Left ventricle myocardium inferior (tissue), 1 donor: Measurements from ENCODE around the gene UNC45A. TPM values are rescaled to one million over a fixed set of nuclear protein-coding genes. Genes with fewer than 3 reads are reported as not detected.

ENCODE experiments used
- DNase-seq: peaks from one replicate; pipeline ENCODE4 v3.0.0-alpha.2; 2020
- H3K27ac ChIP-seq: fragments of 200-600 bp; replicated peaks from 2 replicates; pipeline ENCODE4 v1.8.0; 2021
- H3K27me3 ChIP-seq: fragments of 200-600 bp; 2 replicates; pipeline ENCODE4 v1.8.0; 2021; ENCODE audit warnings: low read depth
- H3K36me3 ChIP-seq: fragments of 200-600 bp; 2 replicates; pipeline ENCODE4 v1.8.0; 2021
- H3K4me1 ChIP-seq: fragments of 200-600 bp; 2 replicates; pipeline ENCODE4 v1.8.0; 2021
- H3K4me3 ChIP-seq: fragments of 200-600 bp; 2 replicates; pipeline ENCODE4 v1.8.0; 2021; ENCODE audit warnings: mild to moderate bottlenecking, moderate library complexity
- H3K9me3 ChIP-seq: fragments of 200-600 bp; replicated peaks from 2 replicates; pipeline ENCODE4 v1.8.0; 2021
- intact Hi-C: fragments of 100-400 bp; cut with micrococcal nuclease; formaldehyde crosslinking; loops from one replicate; pipeline ENCODE4 v1.11.0; 2022
- total RNA-seq: library from RNA; stranded (reverse); fragmentation: NEBNext Ultra II Directional; extraction: Animal tissue kit (Norgen Biotek cat#: 25700); gene quantifications from one replicate; pipeline ENCODE4 v1.2.1, GENCODE V29; 2021
- TF ChIP-seq, protein P1 (sequence below): fragments of 200-600 bp; IDR thresholded peaks from 2 replicates; pipeline ENCODE4 v1.8.0; 2021; ENCODE audit warnings: antibody characterized with exemption, mild to moderate bottlenecking, borderline replicate concordance
- donor health status: DM: no; HTN: yes; CAD: no; lungs with severe emphysema.

Gene UNC45A
- total RNA-seq, 1 donor from 2014 or later, result 21.9 TPM

DNA sequence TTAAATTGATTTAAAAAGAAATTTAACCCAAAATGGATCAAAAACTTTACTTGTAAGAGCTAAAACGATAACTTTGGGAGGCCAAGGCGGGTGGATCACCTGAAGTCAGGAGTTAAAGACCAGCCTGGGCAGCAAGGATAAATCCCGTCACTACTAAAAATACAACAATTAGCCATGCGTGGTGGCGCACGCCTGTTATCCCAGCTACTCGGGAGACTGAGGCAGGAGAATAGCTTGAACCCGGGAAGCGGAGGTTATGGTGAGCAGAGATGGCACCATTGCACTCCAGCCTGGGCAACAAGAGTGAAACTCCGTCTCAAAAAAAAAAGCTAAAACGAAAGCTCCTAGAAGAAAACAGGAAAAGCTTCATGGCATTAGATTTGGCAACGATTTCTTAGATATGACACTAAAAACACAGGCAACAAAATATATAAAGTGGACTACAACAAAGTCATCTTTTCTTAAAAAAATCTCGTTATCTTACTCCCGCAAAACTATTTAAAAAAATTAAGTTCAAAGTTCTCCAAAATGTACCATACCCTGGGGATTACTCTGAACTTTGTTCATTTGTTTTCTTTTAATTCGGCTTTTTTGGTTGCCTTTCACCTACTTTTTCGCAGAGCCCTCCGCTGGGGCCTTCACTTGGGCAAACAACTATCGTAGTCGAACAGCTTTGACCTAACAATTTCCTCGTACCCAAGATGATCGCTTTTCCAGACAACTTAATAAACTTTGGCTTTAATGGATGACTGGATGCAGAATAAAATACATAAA lies 5.7 kb upstream of the UNC45A start:
- H3K36me3 ChIP-seq, result no peaks in the 10 kb centered on the region
- TF ChIP-seq, protein P1, sequence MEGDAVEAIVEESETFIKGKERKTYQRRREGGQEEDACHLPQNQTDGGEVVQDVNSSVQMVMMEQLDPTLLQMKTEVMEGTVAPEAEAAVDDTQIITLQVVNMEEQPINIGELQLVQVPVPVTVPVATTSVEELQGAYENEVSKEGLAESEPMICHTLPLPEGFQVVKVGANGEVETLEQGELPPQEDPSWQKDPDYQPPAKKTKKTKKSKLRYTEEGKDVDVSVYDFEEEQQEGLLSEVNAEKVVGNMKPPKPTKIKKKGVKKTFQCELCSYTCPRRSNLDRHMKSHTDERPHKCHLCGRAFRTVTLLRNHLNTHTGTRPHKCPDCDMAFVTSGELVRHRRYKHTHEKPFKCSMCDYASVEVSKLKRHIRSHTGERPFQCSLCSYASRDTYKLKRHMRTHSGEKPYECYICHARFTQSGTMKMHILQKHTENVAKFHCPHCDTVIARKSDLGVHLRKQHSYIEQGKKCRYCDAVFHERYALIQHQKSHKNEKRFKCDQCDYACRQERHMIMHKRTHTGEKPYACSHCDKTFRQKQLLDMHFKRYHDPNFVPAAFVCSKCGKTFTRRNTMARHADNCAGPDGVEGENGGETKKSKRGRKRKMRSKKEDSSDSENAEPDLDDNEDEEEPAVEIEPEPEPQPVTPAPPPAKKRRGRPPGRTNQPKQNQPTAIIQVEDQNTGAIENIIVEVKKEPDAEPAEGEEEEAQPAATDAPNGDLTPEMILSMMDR, result no peak
- H3K9me3 ChIP-seq, result no peaks in the 10 kb centered on the region
- H3K4me1 ChIP-seq, result peaks cover 45% of the 10 kb centered on the region
- intact Hi-C loops, result no loop called here
- DNase-seq, result no peak
- no peaks in the 10 kb centered on the region for H3K27me3 ChIP-seq
- H3K27ac ChIP-seq, result peak overlapping the region; percentile 95
- H3K4me3 ChIP-seq, result peak overlapping the region; percentile 79

DNA sequence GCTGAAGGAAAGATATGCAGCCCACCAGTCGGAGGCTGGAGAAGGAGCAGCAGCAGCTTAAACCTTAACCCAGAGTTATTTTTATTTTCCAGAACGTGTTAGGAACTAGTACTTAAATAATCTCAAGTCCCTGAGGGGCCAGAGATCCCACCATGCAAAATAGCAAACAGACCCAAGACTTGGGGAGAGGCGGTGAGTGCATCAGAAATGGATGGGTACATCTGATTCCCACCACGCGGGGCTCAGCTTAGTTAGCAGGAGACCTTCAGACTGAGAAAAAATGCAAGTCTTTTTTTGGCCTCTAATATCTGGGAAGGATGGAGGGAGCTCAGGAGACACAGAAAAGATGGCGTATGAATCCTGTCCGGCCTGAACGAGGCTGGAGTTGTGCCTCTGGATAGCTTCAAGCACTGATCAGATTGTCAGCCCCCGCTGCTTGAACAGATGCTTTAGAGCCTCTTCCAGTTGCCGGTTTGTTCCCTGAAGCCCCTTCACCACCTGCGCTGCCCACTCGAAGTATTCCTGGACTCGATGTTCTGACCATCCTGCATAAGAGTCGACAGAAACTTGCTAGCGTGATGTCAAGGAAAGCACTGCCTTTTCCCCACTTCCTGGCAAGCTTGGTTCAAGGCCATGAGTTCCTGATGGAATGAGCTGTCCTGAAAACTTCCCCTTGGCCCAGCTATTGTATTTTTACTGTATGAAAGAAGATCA lies 4.1 kb upstream of the UNC45A start:
- Histone ChIP-seq H3K4me1 (peaks cover 60% of the 10 kb centered on the region), H3K27ac (peak overlapping the region; percentile 95), H3K36me3 (no peaks in the 10 kb centered on the region), H3K4me3 (peak overlapping the region; percentile 79), H3K27me3 (no peaks in the 10 kb centered on the region), H3K9me3 (no peaks in the 10 kb centered on the region)
- intact Hi-C loops, result no loop called here
- TF ChIP-seq, protein P1, result no peak
- DNase-seq, result no peak

DNA sequence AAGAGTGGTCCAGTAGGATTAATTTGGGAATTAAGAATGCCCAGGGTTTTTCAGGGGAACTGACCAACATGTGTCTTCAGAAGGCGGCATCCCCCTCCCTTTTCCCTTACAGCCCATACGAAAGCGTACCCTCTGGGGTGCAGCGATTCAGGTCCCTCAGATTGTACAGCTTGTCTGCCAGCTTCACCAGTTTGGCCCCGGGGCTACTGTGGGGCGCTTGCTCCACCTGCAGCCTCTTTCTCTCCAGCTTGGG lies 3.6 kb upstream of the UNC45A start:
- H3K4me1 ChIP-seq, result peaks cover 64% of the 10 kb centered on the region
- no peaks in the 10 kb centered on the region for H3K9me3 ChIP-seq
- no peaks in the 10 kb centered on the region for H3K27me3 ChIP-seq
- intact Hi-C loops, result no loop called here
- DNase-seq, result no peak
- TF ChIP-seq, protein P1, result no peak
- H3K36me3 ChIP-seq, result no peaks in the 10 kb centered on the region
- peak overlapping the region; percentile 79 for H3K4me3 ChIP-seq
- peak overlapping the region; percentile 95 for H3K27ac ChIP-seq

DNA sequence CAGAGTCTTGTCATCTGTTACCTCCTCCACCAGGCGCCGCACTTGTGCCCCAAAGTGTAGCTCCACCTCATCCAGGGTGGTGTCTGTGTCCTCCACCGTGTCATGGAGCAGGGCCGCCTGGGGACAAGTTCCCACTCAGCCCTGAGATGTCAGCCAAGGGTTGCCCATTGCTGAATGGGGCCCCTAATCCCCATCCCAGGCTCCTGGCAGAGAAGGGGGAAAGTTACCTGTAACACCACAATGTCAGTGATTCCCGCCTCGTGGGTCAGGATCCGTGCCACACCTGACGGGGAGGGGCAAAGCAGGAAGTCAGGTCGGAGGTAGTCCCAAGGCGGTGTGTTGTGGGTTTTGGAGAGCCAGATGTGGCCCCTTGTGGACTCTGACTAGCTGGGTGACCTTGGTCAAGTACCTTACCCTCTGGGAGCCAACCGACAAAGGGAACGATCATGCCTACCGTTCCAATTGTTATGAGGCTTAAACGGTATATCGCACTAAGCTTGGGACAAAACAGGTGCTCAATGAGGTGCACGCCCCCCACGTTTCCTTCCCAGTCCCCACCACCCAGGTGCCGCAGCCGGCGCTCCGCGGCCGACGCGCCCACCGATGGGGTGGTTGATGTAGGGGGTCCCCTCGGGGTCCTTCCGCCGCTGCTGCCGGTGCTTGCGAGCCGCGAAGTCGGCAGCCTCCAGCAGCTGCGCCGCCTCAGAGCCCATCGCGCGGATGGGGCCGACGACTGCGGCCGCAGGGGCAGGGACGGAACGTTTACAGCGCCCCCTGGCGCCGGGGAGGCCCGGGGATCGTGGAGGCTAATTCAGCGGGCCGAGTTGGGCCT lies 3.0 kb upstream of the UNC45A start, which contains the start of gene HDDC3:
Gene HDDC3 (minus strand): TSS at position 722 of the 832 bp plus-strand sequence. CDS start 9 bp downstream, at position 713.
- Histone ChIP-seq H3K4me1 (peaks cover 70% of the 10 kb centered on the region), H3K4me3 (peak within 1 kb of the TSS; percentile 79), H3K9me3 (no peaks in the 10 kb centered on the region), H3K27me3 (no peaks in the 10 kb centered on the region), H3K27ac (peak within 1 kb of the TSS; percentile 95), H3K36me3 (no peaks in the 10 kb centered on the region)
- TF ChIP-seq, protein P1, result peak; percentile 98
- peak; percentile 94 for DNase-seq
- intact Hi-C loops, result no loop called here

DNA sequence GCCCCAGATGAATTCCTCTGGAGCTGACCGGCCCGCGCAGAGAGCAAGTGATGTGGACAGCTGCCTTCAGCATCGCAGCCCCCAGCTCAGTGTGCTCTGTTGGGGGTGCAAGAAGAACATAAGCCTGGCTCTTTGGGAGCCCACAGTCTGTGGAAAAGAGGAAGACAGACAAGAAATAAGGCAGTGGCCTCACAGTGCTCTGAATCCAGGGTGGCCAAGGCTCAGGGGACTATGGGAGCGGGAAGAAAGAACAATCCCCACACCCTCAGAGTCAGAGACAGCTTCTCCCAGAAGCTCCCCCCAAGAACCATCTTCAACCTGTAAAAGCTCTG lies 2.5 kb upstream of the UNC45A start:
- H3K36me3 ChIP-seq, result no peaks in the 10 kb centered on the region
- H3K27me3 ChIP-seq, result no peaks in the 10 kb centered on the region
- H3K4me1 ChIP-seq, result peaks cover 70% of the 10 kb centered on the region
- no peak for DNase-seq
- peak overlapping the region; percentile 79 for H3K4me3 ChIP-seq
- intact Hi-C loops, result no loop called here
- peak overlapping the region; percentile 95 for H3K27ac ChIP-seq
- no peaks in the 10 kb centered on the region for H3K9me3 ChIP-seq
- TF ChIP-seq, protein P1, result no peak
